ENCODE data around the gene ADCY3.

The ADCY3 gene

DNA sequence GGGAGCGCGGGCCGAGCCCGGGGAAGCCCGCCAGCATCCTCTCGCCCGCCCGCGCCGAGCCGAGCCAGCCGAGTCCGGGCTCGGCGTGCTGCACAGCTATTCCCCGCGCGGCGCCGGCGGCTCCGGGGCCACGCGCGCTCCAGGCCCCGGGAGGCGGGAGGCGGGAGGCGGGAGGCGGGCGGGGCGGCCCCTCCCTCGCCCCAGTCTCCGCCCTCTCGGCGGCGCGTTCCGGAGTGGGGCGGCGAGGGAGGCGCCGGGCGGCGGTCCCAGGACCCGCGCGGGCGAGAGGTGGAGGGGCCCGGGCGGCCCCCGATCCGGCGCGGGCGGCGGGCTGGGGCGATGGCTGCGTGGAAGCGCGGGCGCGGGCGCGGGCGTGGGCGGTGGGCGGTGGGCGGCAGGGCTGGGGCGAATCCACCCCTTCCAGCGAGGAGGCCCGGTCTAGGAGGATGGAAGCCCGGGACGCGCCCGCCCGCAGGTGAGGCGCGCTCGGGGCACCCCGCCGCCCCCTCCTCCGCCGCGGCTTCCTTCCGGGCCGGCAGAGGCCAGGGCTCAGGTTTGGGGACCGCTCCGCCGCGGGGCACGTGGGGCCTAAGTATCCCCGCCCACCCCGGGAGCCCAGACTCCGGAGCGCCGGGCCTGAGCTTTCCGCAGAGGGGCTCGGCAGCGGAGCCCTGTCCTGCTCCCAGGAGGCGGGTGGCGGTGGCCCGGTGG, at the start of gene ADCY3:
ADCY3 (minus strand) TSS at position 140 of the 711 bp plus-strand sequence. CDS start 1,250 bp downstream, outside the sequence.
- peak; percentile 63 for DNase-seq (ENCODE audit: low spot score)

- DNase-seq (ENCODE audit: low spot score) = no peak
Measured at GRCh38 chr2:24969784-24970183, 49.7 kb upstream of the ADCY3 start.

- DNase-seq (ENCODE audit: low spot score) = no peak
Measured at GRCh38 chr2:24961903-24962302, 41.9 kb upstream of the ADCY3 start.

DNA sequence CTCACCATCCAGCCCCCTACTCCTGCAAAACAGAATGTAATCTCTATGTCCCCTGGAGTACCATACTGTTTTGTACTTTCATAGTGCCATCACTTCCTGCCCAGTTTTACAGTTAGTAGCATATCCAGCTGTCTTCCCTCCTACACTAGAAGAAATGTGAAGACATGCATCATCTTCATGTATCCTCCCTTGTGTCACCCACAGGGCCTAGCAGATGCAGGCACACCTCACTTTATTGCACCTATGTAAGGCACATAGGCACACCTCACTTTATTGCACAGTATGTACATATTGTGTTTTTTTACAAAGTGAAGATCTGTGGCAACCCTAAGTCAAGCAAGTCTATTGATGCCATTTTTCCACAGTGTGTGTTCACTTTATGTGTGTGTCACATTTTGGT, 39.7 kb upstream of the ADCY3 start:
- DNase-seq (ENCODE audit: low spot score) = no peak

- no peak for DNase-seq (ENCODE audit: low spot score)
Measured at GRCh38 chr2:24958411-24958935, 38.4 kb upstream of the ADCY3 start.

DNA sequence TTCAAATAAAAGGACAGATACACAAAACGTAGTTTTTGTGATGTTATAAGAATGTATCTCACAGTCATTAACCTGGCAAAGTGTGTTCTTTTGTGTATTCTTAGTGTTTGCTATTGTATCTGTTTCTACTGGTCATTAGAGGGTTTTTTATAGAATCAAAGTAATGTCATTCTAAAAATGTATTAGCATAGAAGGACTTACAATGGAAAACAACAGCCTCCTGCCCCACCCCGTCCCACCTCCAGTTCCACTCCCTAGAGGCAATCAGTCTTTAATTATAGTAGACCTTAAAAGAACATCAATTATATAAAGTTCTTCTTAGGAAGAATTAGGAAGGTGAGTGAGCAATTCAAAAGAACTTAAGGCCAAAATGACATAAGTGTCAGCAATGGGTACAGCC, 37.9 kb upstream of the ADCY3 start:
- no peak for DNase-seq (ENCODE audit: low spot score)

DNA sequence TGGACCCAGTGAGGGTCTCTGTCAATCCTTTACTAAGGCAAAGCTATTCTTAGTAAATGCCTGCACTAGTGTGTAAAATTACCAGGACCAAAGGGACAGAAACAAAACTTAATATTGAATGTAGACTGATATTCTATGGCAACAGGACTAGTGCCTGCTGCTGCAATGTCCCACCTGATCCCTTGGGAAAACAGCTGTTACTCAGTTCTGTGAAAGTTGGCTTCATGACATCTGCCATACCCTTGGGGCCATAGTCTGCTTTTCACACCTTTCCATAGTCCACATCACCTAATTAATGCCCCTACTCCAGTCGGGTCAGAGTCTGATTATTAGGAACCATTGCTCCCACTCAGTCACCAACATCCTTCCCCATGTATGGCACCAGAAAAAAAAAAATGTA, 37.2 kb upstream of the ADCY3 start:
- no peak for DNase-seq (ENCODE audit: low spot score)

GRCh38 chr2:24955921-24956320, 35.9 kb upstream of the ADCY3 start:
- no peak for DNase-seq (ENCODE audit: low spot score)

DNA sequence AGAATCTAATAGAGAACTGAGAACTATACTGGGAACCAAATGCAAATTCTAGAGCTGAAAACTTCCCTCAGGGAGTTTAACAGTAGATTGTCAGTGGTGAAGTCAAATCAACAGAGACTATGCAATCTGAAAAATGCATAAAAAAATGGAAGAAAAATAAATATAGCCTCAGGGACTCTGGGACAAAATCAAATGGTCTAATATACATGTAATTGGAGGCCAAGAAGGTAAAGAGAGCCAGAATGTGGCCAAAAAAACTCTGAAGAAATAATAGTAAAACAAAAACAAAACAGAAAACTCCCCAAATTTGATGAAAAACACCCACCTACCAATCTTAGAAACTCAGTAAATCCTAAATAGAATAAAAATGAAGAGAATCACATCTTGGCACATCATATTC, 35.2 kb upstream of the ADCY3 start:
- DNase-seq (ENCODE audit: low spot score) = no peak

DNA sequence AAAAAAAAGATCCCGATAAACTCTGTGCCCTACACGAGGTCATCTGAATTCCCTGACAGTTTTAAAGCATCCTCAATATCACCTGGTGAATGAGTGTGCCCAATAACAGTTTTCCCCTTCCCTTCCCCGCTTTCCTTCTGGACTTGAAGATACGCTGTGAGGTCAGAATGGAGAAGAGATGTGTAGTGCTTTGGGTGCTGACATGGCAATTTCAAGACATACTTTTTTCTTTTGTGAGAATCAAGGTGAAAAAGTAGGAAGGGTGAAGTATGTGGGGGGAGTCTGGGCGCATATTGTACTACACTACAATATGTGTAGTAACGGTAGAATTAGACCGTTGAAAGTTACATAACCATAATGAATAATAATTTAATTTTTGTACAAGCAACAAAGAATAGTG, 30.1 kb upstream of the ADCY3 start:
- no peak for DNase-seq (ENCODE audit: low spot score)

GRCh38 chr2:24948506-24948905, 28.5 kb upstream of the ADCY3 start:
- DNase-seq (ENCODE audit: low spot score) = no peak

- DNase-seq (ENCODE audit: low spot score) = no peak
Measured at GRCh38 chr2:24947561-24948157, 27.6 kb upstream of the ADCY3 start.

GRCh38 chr2:24945907-24946306, 25.9 kb upstream of the ADCY3 start:
- peak; percentile 61 for DNase-seq (ENCODE audit: low spot score)

- no peak for DNase-seq (ENCODE audit: low spot score)
Measured at GRCh38 chr2:24943427-24944053, 23.5 kb upstream of the ADCY3 start.

GRCh38 chr2:24939353-24939752, 19.3 kb upstream of the ADCY3 start:
- no peak for DNase-seq (ENCODE audit: low spot score)

GRCh38 chr2:24937236-24937635, 17.2 kb upstream of the ADCY3 start:
- DNase-seq (ENCODE audit: low spot score) = no peak

DNA sequence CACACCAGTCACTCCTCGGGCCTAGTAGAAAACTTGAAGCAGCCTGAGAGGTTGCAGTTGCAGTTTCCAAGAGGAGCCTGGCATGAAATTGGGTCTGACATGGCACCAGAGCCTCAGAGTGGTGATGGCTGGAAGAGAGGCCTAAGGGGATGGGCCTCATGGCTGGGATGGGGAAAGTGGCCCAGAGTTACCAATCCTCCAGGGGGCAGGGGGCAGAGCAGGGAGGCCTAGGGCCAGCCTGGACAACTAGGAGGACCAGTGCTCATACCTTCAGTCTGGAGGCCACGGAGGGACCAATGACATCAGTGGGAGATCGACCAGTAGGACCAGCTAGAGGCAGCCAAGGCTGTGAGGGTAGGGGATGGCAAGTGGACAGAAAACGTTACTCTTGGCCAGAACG, 15.1 kb upstream of the ADCY3 start:
- no peak for DNase-seq (ENCODE audit: low spot score)

DNA sequence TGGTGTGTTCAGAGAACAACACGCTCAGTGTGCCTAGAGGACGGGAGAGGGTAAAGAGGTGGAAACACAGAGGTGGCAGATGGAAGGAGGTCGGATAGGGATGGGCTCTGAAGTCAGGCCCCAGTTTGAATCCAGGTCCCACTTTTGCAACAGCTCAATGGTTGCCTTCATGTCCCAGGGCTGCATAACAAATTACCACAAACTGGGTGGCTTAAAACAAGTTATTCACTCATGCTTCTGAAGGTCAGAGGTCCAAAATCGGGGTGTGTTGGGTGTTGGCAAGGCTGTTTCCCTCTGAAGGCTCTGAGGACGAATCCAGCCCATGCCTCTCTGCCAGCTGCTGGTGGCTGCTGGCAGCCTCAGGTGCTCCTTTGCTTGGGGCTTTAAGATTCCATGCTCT, 12.7 kb upstream of the ADCY3 start:
- DNase-seq (ENCODE audit: low spot score) = no peak

DNA sequence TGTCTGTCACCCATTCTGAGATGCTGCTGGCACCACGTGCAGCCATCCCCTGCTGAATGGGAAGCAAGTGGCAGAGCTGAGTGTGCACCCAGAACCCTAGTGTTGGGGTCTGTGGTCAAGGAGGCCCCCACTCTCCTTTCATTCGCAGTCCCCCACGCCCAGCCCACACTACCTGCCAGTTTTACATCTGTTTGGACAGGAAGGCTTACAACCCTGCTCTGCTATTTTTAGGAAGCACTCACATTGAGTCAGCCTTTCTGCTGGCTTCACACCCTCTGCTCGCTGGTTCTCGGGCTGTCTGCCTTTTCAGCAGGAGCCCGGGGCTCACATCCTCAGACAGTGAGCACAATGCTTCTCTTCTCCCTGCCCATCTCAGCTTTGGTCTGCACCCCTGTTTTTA, 10.7 kb upstream of the ADCY3 start:
- no peak for DNase-seq (ENCODE audit: low spot score)

DNA sequence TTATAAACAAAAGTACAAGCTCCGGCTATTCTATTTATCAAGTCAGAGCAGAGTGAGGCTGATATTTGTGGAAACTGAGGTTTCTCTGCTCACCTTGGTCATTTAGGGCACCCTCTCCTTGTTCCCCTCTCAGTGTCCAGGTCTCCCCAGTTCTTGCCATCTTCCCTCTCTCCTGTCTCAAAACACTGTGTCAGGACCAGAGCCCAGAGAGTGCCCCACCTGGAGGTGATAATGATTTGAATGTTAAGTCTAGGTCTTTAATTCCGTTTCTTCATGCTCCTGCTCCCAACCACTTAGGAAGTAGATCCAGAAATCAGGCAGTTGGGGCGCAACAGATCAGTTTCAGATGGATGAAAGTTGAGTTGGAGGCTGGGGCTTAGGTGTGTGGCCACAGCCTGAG, 9.2 kb upstream of the ADCY3 start:
- no peak for DNase-seq (ENCODE audit: low spot score)

- DNase-seq (ENCODE audit: low spot score) = no peak
Measured at GRCh38 chr2:24928036-24928435, 8.0 kb upstream of the ADCY3 start.

DNA sequence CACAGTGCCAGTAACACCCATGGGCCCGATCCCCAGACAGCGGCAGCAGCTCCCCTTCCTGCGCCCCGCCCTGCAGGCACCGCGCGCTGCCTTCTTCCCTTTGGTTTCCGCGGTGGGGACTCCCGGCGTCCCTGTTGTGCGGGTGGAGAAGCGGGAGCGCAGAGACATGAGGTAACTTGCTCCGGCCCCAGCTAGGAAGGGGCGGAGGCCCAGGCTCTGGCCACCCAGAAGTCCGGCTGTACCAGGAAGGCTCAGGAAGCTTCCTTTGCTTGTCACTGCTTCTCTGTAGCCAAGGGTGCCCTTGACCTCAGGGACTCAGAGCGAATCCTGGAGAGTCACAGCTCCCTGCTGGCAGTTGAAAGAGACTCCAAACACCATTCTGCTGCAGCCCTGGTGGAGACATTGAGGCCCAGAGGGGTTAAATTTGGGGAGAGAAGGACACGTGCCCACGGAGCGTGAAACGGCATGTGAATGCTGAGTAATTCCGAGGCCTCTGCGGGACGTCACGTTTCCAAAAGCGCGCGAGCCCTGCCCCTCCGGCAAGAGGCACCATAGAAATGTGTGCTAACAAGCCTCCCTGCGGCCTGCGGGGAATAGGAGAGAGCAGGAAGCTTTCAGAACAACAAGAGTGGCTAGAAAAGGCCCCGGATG, 6.7 kb upstream of the ADCY3 start:
- no peak for DNase-seq (ENCODE audit: low spot score)

GRCh38 chr2:24926220-24926601, 6.2 kb upstream of the ADCY3 start:
- no peak for DNase-seq (ENCODE audit: low spot score)
